AG20443 (cell line): Measurements from ENCODE around the gene ITPR1.

ENCODE experiments used
- DNase-seq: peaks from one replicate; pipeline ENCODE4 v3.0.0; 2012; ENCODE audit warnings: low spot score, mixed read lengths

ITPR1 gene

GRCh38 chr3:4829031-4829394, 335.9 kb downstream of the ITPR1 start:
- no peak for DNase-seq

- DNase-seq: no peak
Observed at GRCh38 chr3:4830586-4830914, 337.4 kb downstream of the ITPR1 start.

GRCh38 chr3:4831580-4831950, 338.4 kb downstream of the ITPR1 start:
- no peak for DNase-seq

GRCh38 chr3:4833471-4833870, 340.3 kb downstream of the ITPR1 start:
- DNase-seq: no peak

- no peak for DNase-seq
Observed at GRCh38 chr3:4834403-4834866, 341.3 kb downstream of the ITPR1 start.

GRCh38 chr3:4835616-4836043, 342.5 kb downstream of the ITPR1 start:
- DNase-seq: no peak

- DNase-seq: no peak
Observed at GRCh38 chr3:4836516-4836915, 343.4 kb downstream of the ITPR1 start.

- no peak for DNase-seq
Observed at GRCh38 chr3:4837374-4837930, 344.3 kb downstream of the ITPR1 start.

GRCh38 chr3:4838621-4839022, 345.5 kb downstream of the ITPR1 start:
- DNase-seq: no peak

GRCh38 chr3:4839278-4839677, 346.1 kb downstream of the ITPR1 start:
- no peak for DNase-seq

GRCh38 chr3:4841225-4841624, 348.1 kb downstream of the ITPR1 start:
- DNase-seq: no peak

GRCh38 chr3:4841776-4842440, 348.8 kb downstream of the ITPR1 start:
- DNase-seq: no peak

GRCh38 chr3:4843619-4844018, 350.5 kb downstream of the ITPR1 start:
- no peak for DNase-seq

- no peak for DNase-seq
Observed at GRCh38 chr3:4845882-4846281, 352.7 kb downstream of the ITPR1 start.

- DNase-seq: no peak
Observed at GRCh38 chr3:4846543-4846942, 353.4 kb downstream of the ITPR1 start.

- no peak for DNase-seq
Observed at GRCh38 chr3:4848176-4848825, 355.2 kb downstream of the ITPR1 start.

- no peak for DNase-seq
Observed at GRCh38 chr3:4849136-4849535, 356.0 kb downstream of the ITPR1 start.

- DNase-seq: no peak
Observed at GRCh38 chr3:4849739-4850138, 356.6 kb downstream of the ITPR1 start.

- DNase-seq: no peak
Observed at GRCh38 chr3:4850211-4850927, 357.2 kb downstream of the ITPR1 start.

GRCh38 chr3:4850928-4851265, 357.7 kb downstream of the ITPR1 start:
- DNase-seq: no peak

- peak; percentile 24 for DNase-seq
Observed at GRCh38 chr3:4852780-4853748, 359.9 kb downstream of the ITPR1 start.

- DNase-seq: peak; percentile 8
Observed at GRCh38 chr3:4853749-4854140, 360.6 kb downstream of the ITPR1 start.
